ENCODE measurements around the gene STRN3.
"Not testable (repeated sequence)": the region's sequence is repeated elsewhere in the genome, so short reads cannot be mapped to it uniquely, and the experiment has no call there.

The STRN3 gene

DNA sequence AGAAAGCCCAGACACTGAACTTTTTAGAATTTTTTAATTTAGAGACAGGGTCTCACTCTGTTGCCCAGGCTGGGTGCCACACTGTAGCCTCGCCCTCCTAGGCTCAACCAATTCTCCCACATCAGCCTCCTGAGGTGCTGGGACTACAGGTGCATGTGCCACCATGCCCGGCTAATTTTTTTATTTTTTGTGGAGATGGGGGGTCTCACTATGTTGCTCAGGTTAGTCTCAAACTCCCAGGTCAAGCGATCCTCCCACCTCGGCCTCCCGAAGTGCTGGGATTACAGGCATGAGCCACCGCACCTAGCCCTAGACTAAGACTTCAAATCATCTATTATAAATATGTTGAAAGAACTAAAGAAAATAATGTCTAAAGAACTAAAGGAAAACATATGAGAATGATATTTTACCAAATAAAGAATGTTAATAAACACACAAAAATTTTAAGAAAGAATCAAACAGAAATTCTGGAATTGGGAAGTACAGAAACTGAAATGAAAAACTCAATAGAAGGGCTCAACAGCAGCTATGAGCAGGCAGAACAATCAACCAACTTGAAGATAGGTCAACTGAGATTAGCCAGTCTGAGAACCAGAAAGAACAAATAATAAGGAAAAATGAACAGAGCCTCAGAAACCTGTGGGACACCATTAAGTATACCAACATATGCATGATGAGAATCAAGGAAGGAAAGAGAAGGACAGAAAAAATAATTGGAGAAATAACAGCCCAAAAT is 27.0 kb downstream of the STRN3 start:
- no peak for DNase-seq

DNA sequence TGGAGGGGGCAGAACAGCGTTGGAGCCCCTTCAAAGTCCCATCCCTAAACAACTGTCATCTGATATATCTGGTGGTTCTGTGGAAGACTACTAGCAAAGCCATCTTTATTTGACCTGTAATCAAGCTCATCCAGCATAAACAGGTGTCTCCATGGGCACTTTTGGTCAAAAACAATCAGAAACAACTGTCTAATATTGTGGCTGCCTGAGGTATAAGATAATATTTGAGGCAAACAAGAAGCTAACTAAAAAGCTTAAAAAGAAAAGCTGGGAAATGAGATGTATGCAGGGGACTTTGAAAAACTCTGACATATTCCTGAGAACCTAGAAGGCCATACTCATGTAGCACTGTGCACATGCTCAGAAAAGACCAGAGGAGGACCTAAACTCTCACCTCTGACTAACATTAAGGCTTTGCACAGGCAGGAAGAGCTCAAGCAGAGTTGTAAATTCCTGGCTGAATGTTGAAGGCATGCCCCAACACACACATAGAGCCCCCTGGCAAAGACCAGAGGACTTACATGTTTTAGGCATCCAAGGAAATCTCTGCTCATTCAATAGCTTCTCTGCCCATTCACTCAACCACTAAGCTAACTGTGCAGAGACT is 28.0 kb downstream of the STRN3 start:
- DNase-seq = no peak

DNA sequence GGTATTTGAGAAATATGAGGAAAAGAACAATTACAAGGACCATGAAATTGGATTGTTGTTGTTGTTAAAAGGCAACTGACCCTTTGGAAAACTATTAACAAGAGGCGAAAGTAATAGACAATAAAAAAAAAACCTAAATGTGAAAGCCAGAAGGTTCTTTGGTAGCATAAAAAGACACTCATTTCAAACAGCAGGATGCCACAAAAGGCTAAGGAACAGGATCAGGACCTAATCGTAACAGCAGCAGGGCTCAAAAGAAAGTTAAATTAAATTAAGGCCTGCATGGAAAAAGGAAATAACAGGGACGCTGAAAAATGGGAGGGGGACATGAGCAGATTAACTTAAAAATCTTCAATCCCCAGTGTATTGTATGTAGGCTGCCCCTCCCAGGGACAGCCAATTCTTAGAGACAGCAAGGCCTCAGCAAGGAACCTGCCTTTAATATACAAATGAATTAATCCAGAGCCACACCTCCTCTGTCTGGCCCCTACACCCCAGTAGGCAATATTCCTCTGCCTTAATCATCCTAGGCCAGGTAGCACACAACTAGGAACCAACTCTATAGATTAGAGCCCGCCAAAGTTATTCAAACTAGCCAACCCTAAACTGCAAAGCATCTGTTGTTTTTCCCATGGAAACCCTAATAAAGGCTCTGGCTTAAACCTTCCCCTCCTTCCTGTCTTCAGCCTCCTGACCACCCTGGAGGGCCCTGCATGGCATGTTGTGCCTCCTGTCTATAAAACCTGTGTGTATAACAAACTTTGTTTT is 29.1 kb downstream of the STRN3 start:
- DNase-seq = no peak

DNA sequence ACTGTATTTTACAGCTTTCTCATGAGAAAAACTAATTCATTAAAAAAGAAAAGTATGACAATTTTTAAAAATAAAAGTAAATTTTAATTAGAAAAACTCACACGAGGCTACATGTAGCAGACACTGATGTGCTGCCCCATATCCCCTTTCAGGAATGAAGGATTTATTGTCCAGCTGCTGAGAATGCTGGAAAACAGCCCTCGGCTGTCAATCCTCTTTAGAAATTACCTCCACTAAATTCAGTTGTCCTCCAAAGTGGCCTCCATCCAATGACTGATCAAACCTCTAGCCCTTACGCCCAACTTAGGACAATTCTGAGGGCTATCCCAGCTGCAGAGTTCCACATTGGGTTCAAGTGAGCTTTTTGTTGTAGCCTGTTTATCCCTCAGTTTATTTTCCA is 30.5 kb downstream of the STRN3 start:
- DNase-seq = no peak

DNA sequence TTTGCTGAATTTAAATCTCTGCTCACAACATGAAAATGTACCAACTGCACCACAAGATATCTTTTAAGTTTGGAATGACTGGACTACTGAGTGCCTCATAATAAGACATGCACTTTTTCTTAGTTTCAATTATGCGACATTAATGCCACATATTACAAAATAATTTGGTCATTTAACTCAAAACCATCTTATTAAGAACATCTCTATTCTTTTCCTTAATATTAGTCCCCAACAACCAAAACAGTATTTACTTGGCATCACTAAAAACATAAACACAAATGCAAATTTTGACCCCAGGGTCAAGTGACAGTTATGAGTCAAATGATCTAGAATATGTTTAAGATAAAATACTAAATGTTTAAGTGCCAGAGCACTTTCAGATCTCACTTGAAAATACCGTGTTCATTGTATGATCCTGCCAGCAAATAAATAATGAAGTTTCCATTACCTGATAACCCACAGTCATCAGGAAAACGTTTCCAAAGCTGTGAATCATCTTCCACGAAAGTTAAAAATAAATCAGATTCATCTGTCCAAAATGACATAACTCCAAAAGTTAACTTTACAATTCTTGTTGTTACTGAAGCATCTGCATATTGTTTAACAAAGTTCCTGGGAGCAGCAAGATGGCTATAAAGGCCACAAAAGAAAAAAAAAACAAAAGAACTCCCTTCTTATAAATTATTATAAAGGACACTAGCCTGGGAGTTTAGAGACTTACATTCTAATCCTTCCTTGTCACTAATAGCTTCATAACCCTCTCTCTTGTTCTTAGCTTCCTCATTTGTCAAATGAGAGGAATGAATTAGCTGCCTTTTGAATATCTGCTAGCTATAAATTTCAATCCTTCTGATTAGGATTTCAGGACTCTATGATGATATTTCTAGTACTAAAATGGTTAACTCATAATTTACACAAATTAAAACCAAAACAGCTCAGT is 31.2 kb downstream of the STRN3 start:
- no peak for DNase-seq

DNA sequence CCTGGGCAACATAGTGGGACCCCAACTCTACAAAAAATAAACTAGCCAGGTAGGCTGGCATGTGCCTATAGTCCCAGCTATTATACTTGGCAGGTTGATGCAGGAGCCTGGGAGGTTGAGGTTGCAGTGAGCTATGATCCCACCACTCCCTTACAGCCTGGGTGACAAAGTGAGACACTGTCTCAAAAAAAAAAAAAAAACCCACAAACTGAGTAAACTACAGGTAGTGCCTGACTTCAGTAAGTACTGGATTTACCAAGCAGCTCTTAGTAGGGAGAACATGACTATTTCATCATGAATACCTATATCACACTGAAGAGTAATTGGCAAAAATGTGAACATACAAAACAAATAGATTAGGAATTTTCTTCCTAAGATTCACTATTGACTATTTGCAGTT is 33.1 kb downstream of the STRN3 start:
- no peak for DNase-seq

DNA sequence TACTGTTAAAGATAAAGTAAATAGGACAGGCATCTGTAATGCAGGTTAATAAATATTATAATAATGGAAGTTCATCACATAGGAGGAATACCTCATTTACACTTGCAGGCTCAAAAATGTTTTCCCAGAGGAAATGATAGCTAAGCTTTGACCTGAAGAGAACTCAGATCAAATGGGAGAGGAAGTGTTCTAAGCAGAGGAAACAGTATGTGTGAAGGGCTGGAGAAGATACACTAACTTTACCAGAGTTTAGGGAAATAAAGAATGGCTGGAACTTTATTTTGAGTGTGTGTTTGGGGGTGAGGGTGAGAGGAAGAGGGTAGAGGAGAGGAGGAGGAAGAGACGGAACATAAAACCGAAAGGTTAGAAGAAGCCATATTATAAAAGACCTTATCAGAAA is 34.8 kb downstream of the STRN3 start:
- no peak for DNase-seq

DNA sequence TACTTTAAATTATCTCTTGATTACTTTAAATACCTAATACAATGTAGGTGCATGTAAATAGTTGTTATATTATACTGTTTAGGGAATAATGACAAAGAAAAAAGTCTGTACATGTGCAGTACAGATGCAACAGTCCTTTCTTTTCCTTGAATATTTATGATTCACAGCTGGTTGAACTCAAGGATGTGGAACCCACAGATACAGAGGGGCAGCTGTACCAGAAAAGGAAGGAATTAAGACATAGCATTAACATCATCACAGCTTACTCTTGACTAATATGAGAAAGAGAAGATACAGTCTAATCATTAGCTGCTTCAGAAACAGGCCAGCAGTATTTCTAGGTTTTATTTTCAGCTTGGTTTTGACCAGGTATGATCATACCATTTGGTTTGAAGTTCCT is 35.4 kb downstream of the STRN3 start:
- no peak for DNase-seq

DNA sequence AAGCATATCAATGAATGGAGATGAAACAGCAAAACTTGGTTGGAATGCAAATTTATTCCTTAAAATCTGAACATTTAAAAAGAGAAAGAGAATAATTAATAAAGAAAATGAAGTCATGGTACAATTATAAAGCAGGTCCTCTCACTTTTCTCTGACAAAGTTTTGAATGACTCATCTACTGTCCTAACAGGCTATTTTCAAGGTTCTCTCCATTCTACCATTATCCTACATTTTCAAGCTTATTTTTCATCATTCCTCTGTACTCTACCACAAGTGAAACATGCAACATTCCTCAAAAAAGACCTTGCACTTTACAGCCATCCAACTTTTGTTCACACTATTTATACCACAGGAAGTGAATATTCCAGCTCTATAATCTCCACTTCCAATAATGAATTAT is 37.7 kb downstream of the STRN3 start:
- DNase-seq = no peak

DNA sequence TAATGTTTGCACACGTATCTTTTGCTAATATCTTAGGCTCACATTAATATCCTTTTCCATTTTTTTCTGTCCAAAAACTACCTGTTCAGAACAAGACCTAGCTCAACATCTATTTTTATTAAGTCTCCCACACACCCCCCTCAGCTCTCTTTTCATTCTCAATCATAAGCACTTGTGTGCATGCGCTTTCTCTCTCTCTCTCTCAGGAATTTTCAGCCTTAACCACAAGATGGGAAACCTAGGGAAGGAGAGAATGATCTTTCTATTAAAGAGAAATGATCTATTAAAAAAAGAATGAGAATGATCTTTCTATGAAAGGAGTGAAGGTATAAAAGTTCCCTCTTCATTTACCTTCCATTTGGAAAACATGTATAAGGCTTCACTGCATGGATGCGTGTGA is 40.4 kb downstream of the STRN3 start:
- no peak for DNase-seq

DNA sequence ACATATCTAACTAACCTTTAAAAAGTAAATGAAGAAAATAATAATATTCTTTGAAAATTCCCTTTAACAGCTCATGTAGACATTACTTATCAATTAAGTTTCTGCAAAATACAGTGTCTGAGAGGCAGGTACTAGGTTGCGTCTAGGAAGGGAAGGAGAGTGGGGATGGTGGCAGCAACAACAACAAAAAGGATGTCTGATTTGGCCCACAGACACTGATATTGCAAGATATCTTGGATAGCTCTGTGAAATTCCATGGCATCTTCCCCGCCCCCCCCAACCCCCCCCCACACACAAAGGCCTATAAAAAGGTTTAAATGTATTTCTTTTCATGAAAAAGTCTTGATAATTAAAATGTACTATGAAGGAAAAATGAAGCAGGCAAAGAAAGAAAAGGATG is 42.3 kb downstream of the STRN3 start:
- no peak for DNase-seq

DNA sequence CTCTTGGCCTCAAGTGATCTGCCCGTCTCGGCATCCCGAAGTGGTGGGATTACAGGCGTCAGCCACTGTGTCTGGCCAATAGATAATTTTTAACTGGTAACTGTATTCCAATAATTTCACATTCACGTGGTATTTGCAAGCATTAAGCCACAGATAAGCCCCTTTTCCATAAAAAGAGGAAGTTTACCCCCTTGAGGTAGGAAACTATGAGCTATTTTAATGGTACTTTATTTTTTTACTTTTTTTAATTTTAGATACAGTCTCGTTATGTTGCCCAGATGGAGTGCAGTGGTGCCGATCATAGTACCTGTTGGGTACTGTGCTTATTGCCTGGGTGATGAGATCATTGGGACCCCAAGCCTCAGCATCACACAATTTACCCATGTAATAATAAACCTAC is 43.6 kb downstream of the STRN3 start:
- DNase-seq = no peak

DNA sequence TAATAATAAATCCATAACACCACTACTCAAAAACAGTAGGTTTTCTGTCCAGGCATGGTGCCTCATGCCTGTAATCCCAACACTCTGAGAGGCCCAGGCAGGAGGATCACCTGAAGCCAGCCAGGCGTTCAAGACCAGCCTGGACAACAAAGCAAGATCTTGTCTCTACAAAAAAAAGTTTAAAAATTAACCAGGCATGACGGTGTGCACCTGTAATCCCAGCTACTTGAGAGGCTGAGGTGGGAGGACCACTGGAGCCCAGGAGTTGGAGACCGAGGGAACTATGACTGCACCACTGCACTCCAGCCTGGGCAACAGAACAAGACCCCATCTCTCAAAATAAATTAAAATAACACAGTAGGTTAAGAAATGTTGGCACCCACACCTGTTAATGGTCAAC is 45.2 kb downstream of the STRN3 start:
- no peak for DNase-seq

DNA sequence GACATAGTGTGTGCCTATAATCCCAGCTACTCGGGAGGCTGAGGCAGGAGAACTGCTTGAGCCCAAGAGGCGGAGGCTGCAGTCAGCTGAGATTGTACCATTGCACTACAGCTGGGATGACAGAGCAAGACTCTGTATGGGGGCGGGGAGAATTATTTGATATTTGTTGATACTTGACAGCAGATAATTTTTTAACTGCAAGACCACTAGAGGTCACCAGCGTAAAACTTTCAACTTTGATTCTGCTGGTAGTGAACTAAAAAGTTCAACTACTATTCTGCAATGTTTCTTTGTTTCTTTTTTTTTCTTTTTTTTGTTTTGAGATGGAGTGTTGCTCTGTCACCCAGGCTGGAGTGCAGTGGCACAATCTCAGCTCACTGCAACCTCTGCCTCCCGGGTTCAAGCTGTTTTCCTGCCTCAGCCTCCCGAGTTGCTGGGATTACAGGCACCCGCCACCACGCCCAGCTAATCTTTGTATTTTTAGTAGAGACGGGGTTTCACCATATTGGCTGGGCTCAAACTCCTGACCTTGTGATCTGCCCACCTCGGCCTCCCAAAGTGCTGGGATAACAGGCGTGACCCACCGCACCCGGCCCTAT is 46.0 kb downstream of the STRN3 start:
- DNase-seq = peak; percentile 39 to 63

DNA sequence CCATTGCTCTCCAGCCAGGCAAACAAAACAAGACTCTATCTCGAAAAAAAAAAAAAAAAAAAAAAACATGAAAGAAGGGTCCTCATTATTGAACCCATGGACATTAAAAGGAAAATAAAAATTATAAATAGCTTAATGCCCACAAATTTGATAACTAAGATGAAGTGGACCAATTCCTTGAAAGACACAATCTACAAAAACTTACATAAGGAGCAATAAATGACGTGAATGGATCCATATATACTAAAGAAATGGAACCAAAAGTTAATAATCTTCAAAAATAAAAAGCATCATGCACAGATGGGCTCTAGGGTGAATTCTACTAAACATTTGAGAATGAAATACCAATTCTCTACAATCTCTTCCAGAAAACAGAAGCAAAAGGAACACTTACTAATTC is 48.4 kb downstream of the STRN3 start:
- no peak for DNase-seq

DNA sequence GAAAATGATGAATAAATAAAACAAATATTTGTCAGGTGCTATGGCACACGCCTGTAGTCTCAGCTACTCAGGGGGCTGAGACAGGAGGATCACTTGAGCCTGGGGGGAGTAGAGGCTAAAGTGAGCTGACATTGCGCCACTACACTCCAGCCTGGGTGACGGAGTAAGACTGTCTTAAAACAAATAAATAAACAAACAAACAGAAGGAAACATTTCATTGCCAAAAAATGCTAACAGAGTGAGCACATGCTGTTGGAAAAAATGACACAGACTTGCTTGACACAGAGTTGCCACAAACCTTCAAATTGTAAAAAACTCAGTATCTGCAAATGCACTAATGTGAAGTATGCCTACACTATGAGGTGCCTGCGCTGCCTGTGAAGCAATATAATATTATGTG is 51.6 kb downstream of the STRN3 start:
- DNase-seq = peak in 1 of 2 experiments; percentile 28

DNA sequence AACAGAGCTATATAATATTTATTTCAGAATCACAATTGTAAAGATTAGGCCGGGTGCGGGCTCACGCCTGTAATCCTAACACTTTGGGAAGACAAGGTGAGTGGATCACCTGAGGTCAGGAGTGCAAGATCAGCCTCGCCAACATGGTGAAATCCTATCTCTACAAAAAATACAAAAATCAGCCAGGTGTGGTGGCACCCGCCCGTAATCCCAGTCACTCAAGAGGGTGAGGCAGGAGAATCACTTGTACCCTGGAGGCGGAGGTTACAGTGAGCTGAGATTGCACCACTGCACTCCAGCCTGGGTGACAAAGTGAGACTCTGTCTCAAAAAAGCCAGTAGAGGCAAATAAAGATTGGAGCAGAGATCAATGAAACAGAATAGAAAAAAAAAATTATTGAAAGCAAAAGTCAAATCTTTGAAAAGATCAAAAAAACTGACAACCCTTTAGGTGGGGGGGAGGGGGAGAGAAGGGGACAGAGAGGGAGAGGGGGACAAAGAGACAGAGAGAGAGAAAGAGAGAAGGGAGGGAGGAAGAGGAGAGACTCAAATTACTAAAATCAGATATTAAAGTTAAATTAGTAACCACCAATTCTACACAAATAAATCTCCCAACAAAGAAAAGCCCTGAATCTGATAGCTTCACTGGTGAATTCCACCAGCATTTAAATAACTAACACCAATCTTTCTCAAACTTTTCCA is 53.1 kb downstream of the STRN3 start:
- DNase-seq = no peak

DNA sequence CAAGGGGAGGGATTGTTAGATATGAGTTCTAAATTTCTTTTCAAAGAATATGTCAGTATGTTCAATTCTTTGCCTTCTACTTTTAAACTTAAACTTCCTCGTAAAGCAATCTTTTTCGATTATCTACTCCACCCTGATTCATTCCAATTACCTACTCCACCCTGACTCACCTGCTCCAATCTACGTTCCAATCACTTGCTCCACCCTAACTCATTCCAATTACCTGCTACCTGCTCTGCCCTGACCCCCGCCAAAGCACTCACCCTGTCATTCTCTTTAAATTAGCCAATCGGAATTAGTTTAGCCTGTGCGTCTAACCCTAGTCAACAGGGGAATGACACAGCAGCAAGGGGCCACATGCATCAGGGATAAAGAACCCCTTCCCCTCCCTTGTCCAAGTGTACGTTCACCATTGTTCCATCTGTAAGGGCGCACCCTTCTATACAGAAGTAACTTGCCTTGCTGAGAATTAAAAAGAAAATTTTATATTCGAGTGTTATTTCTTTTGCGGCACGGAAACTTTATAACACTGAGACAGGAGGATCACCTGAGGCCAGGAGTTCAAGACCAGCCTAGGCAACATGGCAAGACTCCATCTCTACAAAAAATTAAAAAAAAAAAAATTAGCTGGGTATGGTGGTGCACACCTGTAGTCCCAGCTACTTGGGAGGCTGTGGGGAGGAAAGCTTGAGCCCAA is 54.0 kb downstream of the STRN3 start:
- DNase-seq = not testable (repeated sequence)

DNA sequence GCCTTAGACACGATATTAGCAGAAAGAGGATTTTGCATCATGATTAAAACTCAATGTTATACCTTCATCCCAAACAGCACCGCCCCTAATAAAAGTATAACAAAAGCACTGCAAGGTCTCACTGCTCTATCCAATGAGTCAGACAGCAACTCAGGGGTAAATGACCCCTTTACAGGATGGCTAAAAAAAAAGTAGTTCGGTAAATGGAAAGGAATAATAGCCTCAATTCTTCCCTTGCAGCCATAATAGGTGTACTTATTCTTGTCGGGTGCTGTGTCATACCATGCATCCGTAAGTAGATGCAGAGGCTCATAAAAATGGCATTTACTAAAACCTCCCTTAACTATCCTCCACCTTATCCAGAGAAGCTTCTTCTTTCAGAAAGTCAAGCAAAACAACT is 54.6 kb downstream of the STRN3 start:
- DNase-seq = no peak

DNA sequence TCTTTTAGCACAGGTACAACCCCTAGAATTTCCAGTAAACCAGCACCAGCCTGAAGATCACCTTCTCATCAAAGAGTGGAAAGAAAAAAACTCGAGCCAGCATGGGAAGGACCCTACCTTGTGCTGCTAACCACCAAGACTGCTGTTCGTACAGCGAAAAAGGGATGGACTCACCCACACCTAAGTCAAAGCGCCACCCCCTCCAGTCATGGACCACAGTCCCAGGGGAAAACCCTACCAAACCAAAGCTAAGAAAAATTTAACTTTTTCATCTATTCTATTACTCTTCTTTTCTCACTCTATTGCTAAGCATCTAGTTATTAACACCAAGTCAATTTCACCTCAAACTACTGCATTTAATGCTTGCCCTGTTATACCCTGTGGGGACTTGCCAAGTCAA is 56.4 kb downstream of the STRN3 start:
- not testable (repeated sequence) for DNase-seq

DNA sequence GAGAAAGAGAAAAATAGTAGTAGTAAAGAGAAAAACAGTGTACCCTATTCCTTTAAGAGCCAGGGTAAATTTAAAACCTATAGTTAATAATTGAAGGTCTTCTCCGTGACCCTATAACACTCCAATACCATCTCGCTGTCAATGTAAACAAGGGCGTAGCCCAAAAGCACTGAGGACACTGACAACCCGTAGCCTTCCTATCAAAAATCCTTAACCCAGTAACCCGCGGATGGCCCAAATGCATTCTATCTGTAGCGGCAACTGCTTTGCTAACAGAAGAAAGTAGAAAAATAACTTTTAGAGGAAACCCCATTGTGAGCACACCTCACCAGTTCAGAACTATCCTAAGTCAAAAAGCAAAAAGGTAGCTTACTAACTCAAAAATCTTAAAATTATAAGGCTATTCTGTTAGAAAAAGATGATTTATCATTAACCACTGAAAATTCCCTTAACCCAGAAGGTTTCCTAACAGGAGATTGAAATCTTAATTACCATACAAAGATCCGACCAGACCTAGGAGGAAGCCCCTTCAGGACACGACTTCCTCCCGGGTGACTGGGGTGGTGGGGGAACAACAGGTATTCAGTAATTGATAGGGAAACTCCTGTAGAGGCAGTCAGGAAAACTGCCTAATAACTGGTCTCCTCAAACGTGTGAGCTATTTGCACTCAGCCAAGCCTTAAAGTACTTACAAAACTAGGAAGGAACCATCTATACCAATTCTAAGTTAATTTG is 58.6 kb downstream of the STRN3 start:
- DNase-seq = not testable (repeated sequence)
